Gastrocnemius medialis (tissue), 4 donors: ENCODE measurements around the gene NOLC1. TPM values are rescaled to one million over a fixed set of nuclear protein-coding genes. Genes with fewer than 3 reads are reported as not detected.

Experiments used
- ATAC-seq, 2 donors: fragments of 150-250 bp; one replicate each; pipeline ENCODE4 v1.9.1; 2016
- DNase-seq, 2 donors: peaks; one replicate each; pipeline ENCODE4 v3.0.0-alpha.2; 2019
- H3K27ac ChIP-seq, 4 donors: fragments of 200-600 bp; sonication (generic); 1 replicate in 1 of 4; 2 replicates in 3 of 4; pipeline ENCODE4 v1.5.1; 2016 to 2018; ENCODE audit warnings: mild to moderate bottlenecking in 2 of 4, moderate library complexity in 1 of 4
- H3K27me3 ChIP-seq, 3 donors: fragments of 200-600 bp; sonication (generic) in 2 of 3; 1 replicate in 1 of 3; 2 replicates in 2 of 3; pipeline versions ENCODE4 v1.5.1 to v1.6.0; 2016 to 2019; ENCODE audit warnings: mild to moderate bottlenecking in 1 of 3, moderate library complexity in 1 of 3
- H3K36me3 ChIP-seq, 2 donors: fragments of 200-600 bp; sonication (generic) in 1 of 2; one replicate each; pipeline ENCODE4 v1.5.1; 2017 to 2018
- H3K4me1 ChIP-seq, 2 donors: fragments of 200-600 bp; sonication (generic) in 1 of 2; one replicate each; pipeline ENCODE4 v1.5.1; 2016 to 2017; ENCODE audit warnings: mild to moderate bottlenecking in 2 of 2
- H3K4me3 ChIP-seq, 4 donors: fragments of 200-600 bp; sonication (generic) in 3 of 4; 1 replicate in 1 of 4; 2 replicates in 3 of 4; pipeline ENCODE4 v1.5.1; 2016 to 2019; ENCODE audit warnings: mild to moderate bottlenecking in 2 of 4
- H3K9me3 ChIP-seq, 3 donors: fragments of 200-600 bp; sonication (generic) in 2 of 3; 1 replicate in 1 of 3; 2 replicates in 2 of 3; pipeline ENCODE4 v1.5.1; 2016 to 2019
- POLR2A ChIP-seq, 2 donors: fragments of 450-650 bp; IDR thresholded peaks; one replicate each; pipeline ENCODE4 v1.6.1; 2017; ENCODE audit warnings: antibody characterized with exemption in 2 of 2, mild to moderate bottlenecking in 2 of 2, moderate library complexity in 2 of 2
- in situ Hi-C, 4 donors: fragments of 200-750 bp; cut with MboI; loops; one replicate each; pipeline versions ENCODE4 v1.15.0 to v1.8.0; 2017; ENCODE audit warnings: low sequenced_read_pairs in 4 of 4
- intact Hi-C: fragments of 100-400 bp; cut with DNase I; formaldehyde crosslinking; loops from one replicate; pipeline ENCODE4 v1.15.1; 2023; ENCODE audit warnings: low total_unique reads
- total RNA-seq, 4 donors: library from RNA; depleted of rRNA; stranded (reverse); fragments of >200 nt; gene quantifications; one replicate each; pipeline versions ENCODE4 v1.1.0 to v1.2.3, GENCODE V29; 2016
- TF ChIP-seq, protein P1 (sequence below), 5 experiments: fragments of 450-650 bp in 3 of 5; fragments of 200-600 bp in 2 of 5; sonication (generic) in 2 of 5; IDR thresholded peaks in 4 of 5; conservative IDR thresholded peaks in 1 of 5; 1 replicate in 4 of 5; 2 replicates in 1 of 5; pipeline ENCODE4 v1.5.1; 2016 to 2019; ENCODE audit warnings: antibody characterized with exemption in 5 of 5, mild to moderate bottlenecking in 3 of 5, moderate library complexity in 3 of 5

The NOLC1 gene
- total RNA-seq, 4 donors from 2014 or later: 37.2 to 76.7 (median 71.1) TPM

- peak overlapping the region; percentile 92 to 100 (median 98) for H3K27ac ChIP-seq
- TF ChIP-seq, protein P1, sequence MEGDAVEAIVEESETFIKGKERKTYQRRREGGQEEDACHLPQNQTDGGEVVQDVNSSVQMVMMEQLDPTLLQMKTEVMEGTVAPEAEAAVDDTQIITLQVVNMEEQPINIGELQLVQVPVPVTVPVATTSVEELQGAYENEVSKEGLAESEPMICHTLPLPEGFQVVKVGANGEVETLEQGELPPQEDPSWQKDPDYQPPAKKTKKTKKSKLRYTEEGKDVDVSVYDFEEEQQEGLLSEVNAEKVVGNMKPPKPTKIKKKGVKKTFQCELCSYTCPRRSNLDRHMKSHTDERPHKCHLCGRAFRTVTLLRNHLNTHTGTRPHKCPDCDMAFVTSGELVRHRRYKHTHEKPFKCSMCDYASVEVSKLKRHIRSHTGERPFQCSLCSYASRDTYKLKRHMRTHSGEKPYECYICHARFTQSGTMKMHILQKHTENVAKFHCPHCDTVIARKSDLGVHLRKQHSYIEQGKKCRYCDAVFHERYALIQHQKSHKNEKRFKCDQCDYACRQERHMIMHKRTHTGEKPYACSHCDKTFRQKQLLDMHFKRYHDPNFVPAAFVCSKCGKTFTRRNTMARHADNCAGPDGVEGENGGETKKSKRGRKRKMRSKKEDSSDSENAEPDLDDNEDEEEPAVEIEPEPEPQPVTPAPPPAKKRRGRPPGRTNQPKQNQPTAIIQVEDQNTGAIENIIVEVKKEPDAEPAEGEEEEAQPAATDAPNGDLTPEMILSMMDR (IDR thresholded peaks at IDR 0.05 in 4 of 5, conservative IDR thresholded peaks at IDR 0.05 in 1 of 5): no peak
- no peak for TF ChIP-seq POLR2A (IDR thresholded peaks at IDR 0.05)
- ATAC-seq: no peak
- in situ Hi-C loops (no loop called here), intact Hi-C loops (no loop called here)
- H3K4me1 ChIP-seq: peaks cover 35 to 37% of the 10 kb centered on the region in 2 donors
- no peaks in the 10 kb centered on the region for H3K9me3 ChIP-seq
- no peaks in the 10 kb centered on the region for H3K27me3 ChIP-seq
- H3K36me3 ChIP-seq: no peaks in the 10 kb centered on the region
- no peak for DNase-seq
- H3K4me3 ChIP-seq: peak overlapping the region in 3 of 4 donors; percentile 84 to 95 (median 85)
These were observed 30.3 kb upstream of the NOLC1 start for GRCh38 chr10:102121739-102122372.

GRCh38 chr10:102122450-102122849 lies 29.7 kb upstream of the NOLC1 start:
- H3K27ac ChIP-seq: peak overlapping the region in 3 of 4 donors; percentile 35 to 100 (median 92)
- H3K36me3 ChIP-seq: no peaks in the 10 kb centered on the region
- in situ Hi-C loops (no loop called here), intact Hi-C loops (no loop called here)
- no peak overlapping the region for H3K4me3 ChIP-seq
- H3K9me3 ChIP-seq: no peaks in the 10 kb centered on the region
- H3K27me3 ChIP-seq: no peaks in the 10 kb centered on the region
- peaks cover 29 to 31% of the 10 kb centered on the region in 2 donors for H3K4me1 ChIP-seq
- DNase-seq: no peak
- TF ChIP-seq POLR2A (IDR thresholded peaks at IDR 0.05): no peak
- TF ChIP-seq, protein P1 (IDR thresholded peaks at IDR 0.05 in 4 of 5, conservative IDR thresholded peaks at IDR 0.05 in 1 of 5): no peak
- no peak for ATAC-seq

- ATAC-seq (no peak), DNase-seq (no peak)
- H3K9me3 ChIP-seq: no peaks in the 10 kb centered on the region
- no peak for TF ChIP-seq POLR2A (IDR thresholded peaks at IDR 0.05)
- TF ChIP-seq, protein P1 (IDR thresholded peaks at IDR 0.05 in 4 of 5, conservative IDR thresholded peaks at IDR 0.05 in 1 of 5): no peak
- H3K4me1 ChIP-seq: peaks cover 21 to 24% of the 10 kb centered on the region in 2 donors
- H3K27ac ChIP-seq: peak overlapping the region in 2 of 4 donors; percentile 35 to 100
- H3K4me3 ChIP-seq: no peak overlapping the region
- in situ Hi-C loops: no loop called here
- no peaks in the 10 kb centered on the region for H3K27me3 ChIP-seq
- no peaks in the 10 kb centered on the region for H3K36me3 ChIP-seq
- intact Hi-C loops: no loop called here
These were observed 29.0 kb upstream of the NOLC1 start for GRCh38 chr10:102123223-102123622.

GRCh38 chr10:102131286-102132170 lies 20.7 kb upstream of the NOLC1 start:
- H3K27ac ChIP-seq: peak overlapping the region in 3 of 4 donors; percentile 97 to 100 (median 99)
- DNase-seq (no peak), ATAC-seq (no peak)
- no peak for TF ChIP-seq POLR2A (IDR thresholded peaks at IDR 0.05)
- TF ChIP-seq, protein P1 (IDR thresholded peaks at IDR 0.05 in 4 of 5, conservative IDR thresholded peaks at IDR 0.05 in 1 of 5): no peak
- in situ Hi-C loops (no loop called here), intact Hi-C loops (loop anchor here (1.0 to 5.0 kb wide), 3 partner anchors 11 to 371 kb away; partner anchors contain the start of genes ACTR1A, HPS6, LDB1 and SUFU)
- H3K27me3 ChIP-seq: no peaks in the 10 kb centered on the region
- no peaks in the 10 kb centered on the region for H3K36me3 ChIP-seq
- H3K9me3 ChIP-seq: no peaks in the 10 kb centered on the region
- peaks cover 26 to 31% of the 10 kb centered on the region in 2 donors for H3K4me1 ChIP-seq
- no peak overlapping the region for H3K4me3 ChIP-seq
